GM10248 (cell line): ENCODE data around the gene NTN3.

Experiments
- CTCF ChIA-PET: fragments of 300-600 bp; sonication (Branson Sonifier 250); formaldehyde crosslinking; extraction: SDS; loops from one replicate; lab custom pipeline; 2021; ENCODE audit warnings: antibody characterized with exemption; lab: Yijun Ruan, JAX
- POLR2A ChIA-PET: fragments of 350-650 bp; sonication (Branson Sonifier 250); formaldehyde crosslinking; extraction: SDS; loops from one replicate; lab custom pipeline; 2020; ENCODE audit warnings: antibody characterized with exemption; lab: Yijun Ruan, JAX
- DNase-seq: peaks from one replicate; pipeline ENCODE4 v3.0.0; 2012; ENCODE audit errors: extremely low spot score
- TF ChIP-seq, protein P1 (sequence below): IDR thresholded peaks from 2 replicates; pipeline ENCODE4 v1.5.1; 2012; ENCODE audit warnings: mild to moderate bottlenecking, low read depth; ENCODE audit errors: extremely low read depth, missing control alignments, control extremely low read depth

Gene NTN3

DNA sequence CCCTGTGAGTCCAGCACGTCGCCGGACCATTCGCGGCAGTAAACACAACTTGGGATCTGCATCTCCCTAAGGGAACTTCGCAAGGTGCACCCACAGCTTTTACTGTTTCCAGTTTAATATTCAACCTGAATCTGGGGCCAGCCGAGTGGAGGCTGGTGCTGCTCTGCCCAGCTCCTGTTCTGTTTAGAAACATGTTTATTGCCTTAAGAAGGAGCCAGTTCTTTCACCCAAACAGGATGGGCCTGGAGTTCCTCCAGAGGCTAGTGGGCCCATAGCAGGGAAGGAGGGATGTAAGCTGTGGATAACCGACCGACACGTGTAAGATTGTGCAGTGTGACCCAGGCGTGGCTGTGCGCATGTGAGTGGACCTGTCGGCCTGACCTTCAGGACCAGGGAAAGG is 21.2 kb downstream of the NTN3 start:
- POLR2A ChIA-PET, result no interaction called here
- TF ChIP-seq, protein P1, sequence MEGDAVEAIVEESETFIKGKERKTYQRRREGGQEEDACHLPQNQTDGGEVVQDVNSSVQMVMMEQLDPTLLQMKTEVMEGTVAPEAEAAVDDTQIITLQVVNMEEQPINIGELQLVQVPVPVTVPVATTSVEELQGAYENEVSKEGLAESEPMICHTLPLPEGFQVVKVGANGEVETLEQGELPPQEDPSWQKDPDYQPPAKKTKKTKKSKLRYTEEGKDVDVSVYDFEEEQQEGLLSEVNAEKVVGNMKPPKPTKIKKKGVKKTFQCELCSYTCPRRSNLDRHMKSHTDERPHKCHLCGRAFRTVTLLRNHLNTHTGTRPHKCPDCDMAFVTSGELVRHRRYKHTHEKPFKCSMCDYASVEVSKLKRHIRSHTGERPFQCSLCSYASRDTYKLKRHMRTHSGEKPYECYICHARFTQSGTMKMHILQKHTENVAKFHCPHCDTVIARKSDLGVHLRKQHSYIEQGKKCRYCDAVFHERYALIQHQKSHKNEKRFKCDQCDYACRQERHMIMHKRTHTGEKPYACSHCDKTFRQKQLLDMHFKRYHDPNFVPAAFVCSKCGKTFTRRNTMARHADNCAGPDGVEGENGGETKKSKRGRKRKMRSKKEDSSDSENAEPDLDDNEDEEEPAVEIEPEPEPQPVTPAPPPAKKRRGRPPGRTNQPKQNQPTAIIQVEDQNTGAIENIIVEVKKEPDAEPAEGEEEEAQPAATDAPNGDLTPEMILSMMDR, result no peak
- DNase-seq, result no peak
- CTCF ChIA-PET, result interaction anchor here (8.1 kb wide), 1 partner anchor 9 kb away, joined by 36 read pairs; no protein-coding TSS in a partner anchor

DNA sequence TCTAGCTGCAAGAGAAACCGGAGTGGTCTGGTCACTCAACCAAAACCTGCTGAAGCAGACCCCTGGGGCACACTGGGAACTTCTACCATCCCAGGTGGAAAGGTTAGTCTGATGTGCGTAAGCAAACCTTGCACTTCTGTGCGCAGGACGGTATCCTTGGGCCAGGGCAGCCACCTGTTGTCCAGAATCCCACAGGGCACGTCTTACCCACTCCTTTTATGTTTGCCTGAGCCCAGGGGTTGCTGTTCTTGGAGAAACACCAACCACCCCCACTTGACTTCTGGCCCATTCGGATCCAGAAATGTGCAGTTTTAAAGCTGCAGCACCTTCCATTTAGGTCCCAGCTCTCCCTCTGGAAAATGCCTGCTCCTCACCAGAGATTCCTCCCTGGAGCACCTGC is 22.5 kb downstream of the NTN3 start:
- CTCF ChIA-PET, result interaction anchor here (8.1 kb wide), 1 partner anchor 8 kb away, joined by 36 read pairs; no protein-coding TSS in a partner anchor
- no peak for DNase-seq
- POLR2A ChIA-PET, result no interaction called here
- TF ChIP-seq, protein P1, result no peak

DNA sequence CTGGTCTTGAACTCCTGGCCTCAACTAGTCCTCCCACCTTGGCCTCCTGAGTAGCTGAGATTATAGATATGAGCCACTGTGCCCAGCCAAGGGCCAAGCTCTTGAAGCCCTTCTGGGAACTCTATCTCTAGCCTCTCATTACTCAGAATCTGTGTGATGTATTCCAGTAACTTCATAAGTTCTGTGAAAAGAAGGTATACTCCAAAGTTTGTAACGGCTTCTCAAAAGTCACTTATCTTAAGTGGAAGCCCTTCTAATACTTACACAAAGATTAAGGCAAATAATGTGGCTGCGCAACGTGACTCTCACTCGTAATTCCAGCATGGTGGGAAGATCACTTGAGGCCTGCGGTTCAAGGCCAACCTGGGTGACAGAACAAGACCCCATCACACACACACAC is 23.5 kb downstream of the NTN3 start:
- TF ChIP-seq, protein P1, result no peak
- ChIA-PET CTCF (interaction anchor here (2.7 kb wide), 1 partner anchor 15 kb away, joined by 7 read pairs; no protein-coding TSS in a partner anchor), POLR2A (no interaction called here)
- DNase-seq, result no peak

DNA sequence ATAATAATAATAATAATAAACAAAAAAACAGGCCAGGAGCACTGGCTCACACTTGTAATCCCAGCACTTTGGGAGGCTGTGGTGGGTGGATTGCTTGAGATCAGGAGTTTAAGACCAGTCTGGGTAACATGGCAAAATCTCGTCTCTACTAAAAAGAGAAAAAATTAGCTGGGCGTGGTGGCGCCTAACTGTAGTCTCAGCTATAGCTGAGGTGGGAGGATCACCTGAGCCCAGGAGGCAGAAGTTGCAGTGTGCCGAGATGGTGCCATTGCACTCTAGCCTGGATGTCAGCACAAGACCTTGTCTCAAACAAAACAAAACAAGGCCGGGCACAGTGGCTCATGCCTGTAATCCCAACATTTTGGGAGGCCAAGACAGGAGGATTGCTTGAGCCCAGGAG is 23.9 kb downstream of the NTN3 start:
- ChIA-PET CTCF (interaction anchor here (2.7 kb wide), 1 partner anchor 15 kb away, joined by 7 read pairs; no protein-coding TSS in a partner anchor), POLR2A (no interaction called here)
- no peak for DNase-seq
- TF ChIP-seq, protein P1, result no peak

DNA sequence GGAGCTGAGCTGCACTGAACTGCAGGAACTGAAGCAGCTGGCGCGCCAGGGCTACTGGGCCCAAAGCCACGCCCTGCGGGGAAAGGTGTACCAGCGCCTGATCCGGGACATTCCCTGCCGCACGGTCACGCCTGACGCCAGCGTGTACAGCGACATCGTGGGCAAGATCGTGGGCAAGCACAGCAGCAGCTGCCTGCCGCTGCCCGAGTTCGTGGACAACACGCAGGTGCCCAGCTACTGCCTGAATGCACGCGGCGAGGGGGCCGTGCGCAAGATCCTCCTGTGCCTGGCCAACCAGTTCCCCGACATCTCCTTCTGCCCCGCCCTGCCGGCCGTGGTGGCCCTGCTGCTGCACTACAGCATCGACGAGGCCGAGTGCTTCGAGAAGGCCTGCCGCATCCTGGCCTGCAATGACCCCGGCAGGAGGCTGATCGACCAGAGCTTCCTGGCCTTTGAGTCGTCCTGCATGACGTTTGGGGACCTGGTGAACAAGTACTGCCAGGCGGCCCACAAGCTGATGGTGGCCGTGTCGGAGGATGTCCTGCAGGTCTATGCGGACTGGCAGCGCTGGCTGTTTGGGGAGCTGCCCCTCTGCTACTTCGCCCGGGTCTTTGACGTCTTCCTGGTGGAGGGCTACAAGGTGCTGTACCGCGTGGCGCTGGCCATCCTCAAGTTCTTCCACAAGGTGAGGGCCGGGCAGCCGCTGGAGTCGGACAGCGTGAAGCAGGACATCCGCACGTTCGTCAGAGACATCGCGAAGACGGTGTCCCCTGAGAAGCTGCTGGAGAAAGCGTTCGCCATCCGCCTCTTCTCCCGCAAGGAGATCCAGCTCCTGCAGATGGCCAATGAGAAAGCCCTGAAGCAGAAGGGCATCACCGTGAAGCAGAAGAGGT is 25.4 kb downstream of the NTN3 start:
- TF ChIP-seq, protein P1, result no peak
- ChIA-PET CTCF (interaction anchor here (1.3 to 2.7 kb wide), 3 partner anchors 13 to 156 kb away, joined by 4 to 7 read pairs (median 4); partner anchors contain the start of gene ABCA3), POLR2A (no interaction called here)
- no peak for DNase-seq

DNA sequence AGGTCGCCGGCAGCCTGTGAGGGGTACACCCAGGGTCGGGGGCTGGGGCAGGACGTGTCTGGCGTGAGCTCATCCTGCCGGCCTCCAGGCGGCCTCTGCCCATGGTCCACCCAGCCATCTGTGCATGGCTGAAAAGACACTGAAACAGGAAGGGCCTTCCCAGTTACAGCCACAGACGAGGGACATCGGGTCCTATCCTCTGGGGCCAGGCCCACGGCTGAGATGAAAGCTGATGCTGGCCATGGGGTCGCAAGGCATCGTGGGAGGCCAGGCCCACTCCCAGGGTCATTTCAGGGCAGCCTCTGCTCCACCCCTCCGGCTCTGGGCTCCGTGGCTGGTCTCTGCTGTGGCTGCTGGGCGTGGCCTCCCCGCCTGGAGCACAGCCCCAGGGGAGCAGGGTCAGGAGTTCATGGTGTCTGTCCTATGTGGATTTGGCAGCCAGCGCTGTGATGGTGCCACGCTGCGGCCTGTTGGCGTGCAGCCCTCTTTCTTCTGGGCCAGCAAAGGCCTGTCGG is 26.1 kb downstream of the NTN3 start:
- ChIA-PET CTCF (interaction anchor here (1.3 kb wide), 2 partner anchors 74 to 157 kb away, joined by 4 read pairs; partner anchors contain the start of gene ABCA3), POLR2A (no interaction called here)
- TF ChIP-seq, protein P1, result no peak
- DNase-seq, result no peak
